Mesenchymal stem cell (in vitro differentiated cells and primary cell): ENCODE data around the gene PNLIPRP3. TPM values are rescaled to one million over a fixed set of nuclear protein-coding genes. Genes with fewer than 3 reads are reported as not detected.

ENCODE experiments used
- DNase-seq: peaks from one replicate; pipeline ENCODE4 v3.0.0-alpha.2; 2013
- H2AFZ ChIP-seq: one replicate; pipeline ENCODE4 v1.6.1; 2013; ENCODE audit warnings: low read depth, mild to moderate bottlenecking, control low read depth, inconsistent platforms, low read length, moderate library complexity
- H2AK5ac ChIP-seq: 2 replicates; pipeline ENCODE4 v1.6.1; 2013; ENCODE audit warnings: low read length, moderate library complexity, mild to moderate bottlenecking, inconsistent platforms; ENCODE audit not compliant: severe bottlenecking
- H2BK120ac ChIP-seq: one replicate; pipeline ENCODE4 v1.6.1; 2013; ENCODE audit warnings: low read depth, mild to moderate bottlenecking, inconsistent platforms, low read length, moderate library complexity
- H2BK12ac ChIP-seq, 2 experiments: one replicate each; pipeline ENCODE4 v1.6.1; 2013; ENCODE audit warnings: inconsistent platforms in 2 of 2, low read length in 2 of 2, mild to moderate bottlenecking in 2 of 2, moderate library complexity in 2 of 2, control low read depth in 1 of 2
- H2BK15ac ChIP-seq: one replicate; pipeline ENCODE4 v1.6.1; 2013; ENCODE audit warnings: mild to moderate bottlenecking, low read depth, inconsistent platforms; ENCODE audit not compliant: poor library complexity, severe bottlenecking
- H2BK5ac ChIP-seq: 2 replicates; pipeline ENCODE4 v1.6.1; 2013; ENCODE audit warnings: low read depth, mild to moderate bottlenecking, low read length, control low read depth, inconsistent platforms; ENCODE audit not compliant: poor library complexity, severe bottlenecking
- H3K14ac ChIP-seq, 2 experiments: one replicate each; pipeline ENCODE4 v1.6.1; 2013; ENCODE audit warnings: inconsistent platforms in 2 of 2, low read length in 2 of 2, control low read depth in 1 of 2, mild to moderate bottlenecking in 1 of 2, moderate library complexity in 1 of 2
- H3K18ac ChIP-seq, 2 experiments: one replicate each; pipeline ENCODE4 v1.6.1; 2013; ENCODE audit warnings: inconsistent platforms in 2 of 2, low read length in 2 of 2, control low read depth in 1 of 2, low read depth in 1 of 2, mild to moderate bottlenecking in 1 of 2
- H3K23ac ChIP-seq, 2 experiments: one replicate each; pipeline ENCODE4 v1.6.1; 2013; ENCODE audit warnings: inconsistent platforms in 2 of 2, low read length in 2 of 2, mild to moderate bottlenecking in 2 of 2, moderate library complexity in 2 of 2, control low read depth in 1 of 2
- H3K27ac ChIP-seq: 2 replicates; pipeline ENCODE4 v1.5.1; 2013; ENCODE audit warnings: mild to moderate bottlenecking, moderate library complexity, low read length, control low read depth, inconsistent platforms; ENCODE audit not compliant: poor library complexity, severe bottlenecking
- H3K27me3 ChIP-seq, 2 experiments: 2 replicates each; pipeline versions ENCODE4 v1.6.1 to v1.7.0; 2013; ENCODE audit warnings: low read length in 2 of 2, mild to moderate bottlenecking in 2 of 2, moderate library complexity in 2 of 2, control low read depth in 1 of 2, inconsistent platforms in 1 of 2; ENCODE audit not compliant: control insufficient read depth in 1 of 2, insufficient read depth in 1 of 2
- H3K36me3 ChIP-seq, 2 experiments: 2 replicates each; pipeline versions ENCODE4 v1.6.1 to v1.7.0; 2013; ENCODE audit warnings: low read length in 2 of 2, control low read depth in 1 of 2, inconsistent platforms in 1 of 2, low read depth in 1 of 2, mild to moderate bottlenecking in 1 of 2; ENCODE audit not compliant: insufficient read depth in 2 of 2, control insufficient read depth in 1 of 2
- H3K4ac ChIP-seq, 2 experiments: one replicate each; pipeline ENCODE4 v1.6.1; 2013; ENCODE audit warnings: inconsistent platforms in 2 of 2, low read length in 2 of 2, mild to moderate bottlenecking in 2 of 2, moderate library complexity in 2 of 2, control low read depth in 1 of 2, low read depth in 1 of 2
- H3K4me1 ChIP-seq: 2 replicates; pipeline ENCODE4 v1.6.1; 2013; ENCODE audit warnings: low read depth, low read length, control low read depth; ENCODE audit not compliant: control insufficient read depth, insufficient read depth
- H3K4me2 ChIP-seq: 2 replicates; pipeline ENCODE4 v1.6.1; 2013; ENCODE audit warnings: low read length, mild to moderate bottlenecking, inconsistent platforms; ENCODE audit not compliant: poor library complexity, severe bottlenecking
- H3K4me3 ChIP-seq, 2 experiments: 2 replicates each; pipeline versions ENCODE4 v1.5.1 to v1.7.0; 2013; ENCODE audit warnings: low read length in 2 of 2, mild to moderate bottlenecking in 2 of 2, control low read depth in 1 of 2, low read depth in 1 of 2; ENCODE audit not compliant: insufficient read depth in 1 of 2
- H3K79me1 ChIP-seq: replicated peaks from 2 replicates; pipeline ENCODE4 v1.6.1; 2013; ENCODE audit warnings: mild to moderate bottlenecking, control low read depth, low read length, inconsistent platforms; ENCODE audit not compliant: poor library complexity, severe bottlenecking
- H3K9ac ChIP-seq: 2 replicates; pipeline ENCODE4 v1.7.0; 2013; ENCODE audit warnings: mild to moderate bottlenecking, low read length, moderate library complexity
- H3K9me3 ChIP-seq: 2 replicates; pipeline ENCODE4 v1.7.0; 2013; ENCODE audit warnings: mild to moderate bottlenecking, low read length; ENCODE audit not compliant: control insufficient read depth
- H4K8ac ChIP-seq: one replicate; pipeline ENCODE4 v1.6.1; 2013; ENCODE audit warnings: inconsistent platforms, mild to moderate bottlenecking, low read length, moderate library complexity
- H4K91ac ChIP-seq: one replicate; pipeline ENCODE4 v1.6.1; 2013; ENCODE audit warnings: mild to moderate bottlenecking, low read length, inconsistent platforms
- WGBS: methylation state at CpG from one replicate; pipeline ENCODE4 v1.1.7; 2013; ENCODE audit warnings: mixed read lengths; 5-methylcytosine and 5-hydroxymethylcytosine counted together
- polyA plus RNA-seq, 2 experiments: library from polyadenylated mRNA; stranded (reverse); fragments of 200-250 nt; gene quantifications; one replicate each; pipeline ENCODE4 v1.2.3, GENCODE V29; 2013

The PNLIPRP3 gene
- polyA plus RNA-seq (2013, experiment 1 of 2) = not detected
- polyA plus RNA-seq (2013, experiment 2 of 2) = not detected

DNA sequence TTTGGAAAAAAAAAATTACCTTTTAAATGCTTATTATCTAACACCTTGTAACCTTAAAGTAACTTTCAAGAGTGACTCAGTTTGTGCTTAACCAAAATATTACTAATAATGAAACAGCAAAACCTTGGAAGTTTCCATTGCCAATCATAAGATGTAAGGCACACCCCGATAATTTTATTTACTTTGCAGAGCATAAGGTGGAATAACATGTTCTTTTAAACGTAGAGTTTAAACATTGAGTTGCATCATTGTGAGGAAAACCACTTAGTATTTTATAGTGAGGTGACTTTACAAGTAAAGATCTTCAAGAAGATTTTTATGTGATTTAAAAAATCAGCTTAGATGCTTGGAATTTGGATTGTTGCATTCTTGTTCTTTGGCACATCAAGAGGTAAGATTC lies at the start of gene PNLIPRP3:
PNLIPRP3 (plus strand) TSS at position 177 of the 400 bp plus-strand sequence; CDS start at position 343, 166 bp downstream.
- no peaks in the 10 kb centered on the region for H3K9me3 ChIP-seq
- H3K9ac ChIP-seq = peak within 1 kb of the TSS; percentile 50
- peaks cover 0 to 11% of the 10 kb centered on the region in 2 experiments for H3K27me3 ChIP-seq
- no peak within 1 kb of the TSS for H3K14ac ChIP-seq
- H3K4ac ChIP-seq = no peak within 1 kb of the TSS
- H4K91ac ChIP-seq = no peak within 1 kb of the TSS
- no peak within 1 kb of the TSS for H3K23ac ChIP-seq
- H2BK12ac ChIP-seq = no peak within 1 kb of the TSS
- H2AFZ ChIP-seq = no peak within 1 kb of the TSS
- H2BK15ac ChIP-seq = no peak within 1 kb of the TSS
- H3K4me3 ChIP-seq = no peak within 1 kb of the TSS
- H3K4me1 ChIP-seq = no peaks in the 10 kb centered on the region
- DNase-seq = no peak
- H2BK5ac ChIP-seq = no peak within 1 kb of the TSS
- H4K8ac ChIP-seq = no peak within 1 kb of the TSS
- no peaks in the 10 kb centered on the region for H3K36me3 ChIP-seq
- H2AK5ac ChIP-seq = no peak within 1 kb of the TSS
- H3K18ac ChIP-seq = no peak within 1 kb of the TSS
- no peaks in the 10 kb centered on the region for H3K79me1 ChIP-seq
- no peak within 1 kb of the TSS for H3K27ac ChIP-seq
- no peak within 1 kb of the TSS for H3K4me2 ChIP-seq
- WGBS = 85% methylated on average over 2 of the region's 2 CpGs
- no peak within 1 kb of the TSS for H2BK120ac ChIP-seq

GRCh38 chr10:116382290-116382689 lies 45.4 kb upstream of the PNLIPRP3 start:
- Histone ChIP-seq H3K4ac (no peak overlapping the region), H3K4me1 (no peaks in the 10 kb centered on the region), H3K9me3 (no peaks in the 10 kb centered on the region), H2BK12ac (no peak overlapping the region), H3K14ac (no peak overlapping the region), H4K91ac (no peak overlapping the region), H3K4me2 (no peak overlapping the region), H3K79me1 (no peaks in the 10 kb centered on the region), H2BK120ac (no peak overlapping the region), H3K18ac (no peak overlapping the region), H2AK5ac (no peak overlapping the region), H3K27ac (no peak overlapping the region), H2BK5ac (no peak overlapping the region), H2AFZ (no peak overlapping the region), H3K27me3 (no peaks in the 10 kb centered on the region), H3K9ac (no peak overlapping the region), H3K36me3 (no peaks in the 10 kb centered on the region), H3K23ac (no peak overlapping the region), H4K8ac (no peak overlapping the region), H3K4me3 (no peak overlapping the region), H2BK15ac (no peak overlapping the region)
- DNase-seq = no peak
- WGBS = 100% methylated on average over 5 of the region's 5 CpGs

- DNase-seq = no peak
- Histone ChIP-seq H2BK120ac (no peak overlapping the region), H3K79me1 (no peaks in the 10 kb centered on the region), H3K4ac (no peak overlapping the region), H3K9me3 (no peaks in the 10 kb centered on the region), H3K14ac (no peak overlapping the region), H4K91ac (no peak overlapping the region), H2BK12ac (no peak overlapping the region), H3K27me3 (no peaks in the 10 kb centered on the region), H3K4me3 (no peak overlapping the region), H3K4me1 (no peaks in the 10 kb centered on the region), H2AFZ (no peak overlapping the region), H3K9ac (no peak overlapping the region), H3K18ac (no peak overlapping the region), H2AK5ac (no peak overlapping the region), H3K4me2 (no peak overlapping the region), H3K27ac (no peak overlapping the region), H3K23ac (no peak overlapping the region), H4K8ac (no peak overlapping the region), H3K36me3 (no peaks in the 10 kb centered on the region), H2BK15ac (no peak overlapping the region), H2BK5ac (no peak overlapping the region)
- 78% methylated on average over 2 of the region's 2 CpGs for WGBS
These were observed 42.3 kb upstream of the PNLIPRP3 start for GRCh38 chr10:116385311-116385710.

DNA sequence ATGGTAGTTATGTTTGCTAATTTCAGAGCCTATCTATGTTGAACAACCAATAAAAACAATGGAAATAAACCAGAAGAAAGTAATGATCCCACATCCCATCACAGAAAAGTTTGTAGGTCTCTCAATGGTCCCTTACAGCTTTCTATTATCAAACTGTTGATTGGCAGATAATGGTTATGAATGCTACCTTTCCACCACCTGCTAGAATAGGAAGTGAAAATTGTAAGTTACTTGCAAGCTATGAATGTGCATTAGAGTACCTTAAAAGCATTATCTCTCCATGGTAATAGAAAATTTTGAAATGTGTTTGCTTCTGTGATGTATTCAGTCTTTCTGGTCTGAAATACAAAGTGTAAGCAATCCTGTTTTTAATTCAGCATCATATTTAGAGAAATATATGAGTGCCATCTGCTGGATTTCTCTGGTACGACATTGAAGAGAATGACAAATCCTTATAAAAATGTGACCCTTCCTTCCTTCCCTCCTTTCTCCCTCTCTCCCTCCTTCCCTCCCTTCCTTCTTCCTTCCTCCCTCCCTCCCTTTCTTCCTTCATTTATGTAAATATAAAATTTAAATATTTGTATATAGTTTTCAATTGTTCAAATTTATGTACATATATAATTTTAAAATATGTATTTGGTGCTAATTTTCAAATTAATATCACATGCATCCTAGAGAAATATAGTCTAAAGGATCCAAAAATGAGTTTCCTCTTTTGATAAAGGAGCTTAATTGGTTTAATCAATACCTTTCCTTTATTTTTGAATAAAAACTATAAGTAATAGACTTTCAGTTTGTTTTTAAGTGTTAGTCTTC lies 41.4 kb upstream of the PNLIPRP3 start:
- H3K4me3 ChIP-seq = no peak overlapping the region

More for the DNA sequence above, 41.4 kb upstream of the PNLIPRP3 start:
- H3K9ac ChIP-seq = no peak overlapping the region
- no peak overlapping the region for H4K91ac ChIP-seq
- H3K9me3 ChIP-seq = no peaks in the 10 kb centered on the region
- H3K4me2 ChIP-seq = no peak overlapping the region
- no peaks in the 10 kb centered on the region for H3K36me3 ChIP-seq
- no peak overlapping the region for H2BK12ac ChIP-seq
- no peaks in the 10 kb centered on the region for H3K27me3 ChIP-seq
- no peak overlapping the region for H4K8ac ChIP-seq
- H2BK15ac ChIP-seq = no peak overlapping the region
- H2AFZ ChIP-seq = no peak overlapping the region
- H3K14ac ChIP-seq = no peak overlapping the region
- H3K27ac ChIP-seq = no peak overlapping the region
- H3K4ac ChIP-seq = no peak overlapping the region
- 0% methylated on average over 1 of the region's 1 CpG for WGBS
- no peak overlapping the region for H3K18ac ChIP-seq
- peak; percentile 45 for DNase-seq
- H3K23ac ChIP-seq = no peak overlapping the region
- H2BK120ac ChIP-seq = no peak overlapping the region
- H2AK5ac ChIP-seq = no peak overlapping the region
- no peaks in the 10 kb centered on the region for H3K4me1 ChIP-seq
- no peak overlapping the region for H2BK5ac ChIP-seq
- H3K79me1 ChIP-seq = no peaks in the 10 kb centered on the region
